ENCODE measurements around the gene LGMN.

The LGMN gene

DNA sequence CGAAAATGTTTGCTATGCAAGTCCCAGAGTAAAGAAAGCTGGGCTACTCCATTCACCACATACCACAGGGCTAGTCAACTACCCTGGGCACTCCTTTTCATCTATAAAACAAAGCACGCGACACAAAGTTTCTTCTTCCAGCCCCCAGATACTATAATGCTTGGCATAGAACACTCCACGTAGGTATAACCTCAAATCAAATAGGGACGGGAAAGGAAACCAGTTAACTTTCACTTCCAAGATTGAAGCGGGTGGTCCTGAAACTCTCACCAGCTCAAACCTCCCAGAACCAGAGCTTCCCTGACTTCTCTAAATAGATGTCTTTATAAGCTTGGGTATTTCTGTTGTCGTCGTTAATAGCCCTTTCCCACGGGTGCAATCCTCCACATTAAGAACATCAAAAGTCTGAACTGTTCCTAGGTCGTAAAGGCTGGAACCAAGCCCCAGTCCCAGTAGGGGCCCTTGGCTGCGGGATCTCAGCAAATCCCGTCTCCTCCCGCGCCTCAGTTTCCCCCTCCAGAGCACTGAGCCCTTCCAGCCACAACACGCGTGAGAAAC, 647 bp downstream of the LGMN start:
- TF ChIP-seq, protein P1, sequence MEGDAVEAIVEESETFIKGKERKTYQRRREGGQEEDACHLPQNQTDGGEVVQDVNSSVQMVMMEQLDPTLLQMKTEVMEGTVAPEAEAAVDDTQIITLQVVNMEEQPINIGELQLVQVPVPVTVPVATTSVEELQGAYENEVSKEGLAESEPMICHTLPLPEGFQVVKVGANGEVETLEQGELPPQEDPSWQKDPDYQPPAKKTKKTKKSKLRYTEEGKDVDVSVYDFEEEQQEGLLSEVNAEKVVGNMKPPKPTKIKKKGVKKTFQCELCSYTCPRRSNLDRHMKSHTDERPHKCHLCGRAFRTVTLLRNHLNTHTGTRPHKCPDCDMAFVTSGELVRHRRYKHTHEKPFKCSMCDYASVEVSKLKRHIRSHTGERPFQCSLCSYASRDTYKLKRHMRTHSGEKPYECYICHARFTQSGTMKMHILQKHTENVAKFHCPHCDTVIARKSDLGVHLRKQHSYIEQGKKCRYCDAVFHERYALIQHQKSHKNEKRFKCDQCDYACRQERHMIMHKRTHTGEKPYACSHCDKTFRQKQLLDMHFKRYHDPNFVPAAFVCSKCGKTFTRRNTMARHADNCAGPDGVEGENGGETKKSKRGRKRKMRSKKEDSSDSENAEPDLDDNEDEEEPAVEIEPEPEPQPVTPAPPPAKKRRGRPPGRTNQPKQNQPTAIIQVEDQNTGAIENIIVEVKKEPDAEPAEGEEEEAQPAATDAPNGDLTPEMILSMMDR (IDR thresholded peaks at IDR 0.05; ENCODE audit: low read depth, low read length), result no peak
- in situ Hi-C loops (cut with HindIII; ENCODE audit: low sequenced_read_pairs), result no loop called here
- peak overlapping the region; percentile 76 for H3K4me3 ChIP-seq (ENCODE audit: low read depth, low read length)
- DNase-seq (ENCODE audit: low read depth, low spot score), result peak; percentile 27

DNA sequence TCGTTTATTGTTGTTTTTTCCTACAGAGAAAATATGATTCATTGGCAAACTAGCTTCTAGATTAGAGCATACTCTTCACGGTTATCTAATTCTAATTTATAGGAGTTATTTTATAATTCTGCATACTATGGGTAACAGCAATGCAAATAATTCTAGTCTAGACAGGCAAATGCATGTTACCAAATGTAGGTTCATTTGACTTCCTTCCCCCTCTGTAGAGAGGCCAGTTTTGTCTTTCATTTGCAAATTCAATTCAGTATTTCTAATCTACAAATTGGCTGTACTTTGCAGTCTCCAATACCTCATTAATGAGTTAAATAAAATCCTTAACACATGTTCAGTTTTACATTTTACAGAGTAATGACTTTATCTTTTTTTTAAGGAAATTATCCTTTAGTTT, 4.2 kb downstream of the LGMN start:
- DNase-seq (ENCODE audit: low read depth, low spot score), result no peak
- H3K4me3 ChIP-seq (ENCODE audit: low read depth, low read length), result no peak overlapping the region
- in situ Hi-C loops (cut with HindIII; ENCODE audit: low sequenced_read_pairs), result no loop called here
- TF ChIP-seq, protein P1 (IDR thresholded peaks at IDR 0.05; ENCODE audit: low read depth, low read length), result no peak

DNA sequence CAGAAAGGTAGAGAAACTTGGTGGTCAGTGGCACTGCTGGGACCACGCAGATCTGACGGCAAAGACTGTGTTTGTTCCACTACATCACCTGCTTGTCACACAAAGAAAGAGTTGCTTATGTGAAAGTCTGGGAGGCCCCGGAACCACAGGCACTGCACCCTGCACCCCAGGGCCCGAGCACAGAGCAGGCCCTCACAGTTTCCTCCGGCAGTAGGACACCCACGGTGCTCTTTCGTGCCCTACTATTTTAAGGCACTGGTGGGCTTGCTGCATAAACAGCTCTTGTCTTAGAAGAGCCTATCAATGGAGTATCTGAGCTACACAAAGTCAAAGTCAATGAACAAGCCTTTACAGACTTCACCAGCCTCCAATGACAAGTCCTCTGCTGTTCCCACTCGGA, 8.0 kb downstream of the LGMN start:
- in situ Hi-C loops (cut with HindIII; ENCODE audit: low sequenced_read_pairs), result no loop called here
- TF ChIP-seq, protein P1 (IDR thresholded peaks at IDR 0.05; ENCODE audit: low read depth, low read length), result no peak
- DNase-seq (ENCODE audit: low read depth, low spot score), result no peak
- H3K4me3 ChIP-seq (ENCODE audit: low read depth, low read length), result no peak overlapping the region

DNA sequence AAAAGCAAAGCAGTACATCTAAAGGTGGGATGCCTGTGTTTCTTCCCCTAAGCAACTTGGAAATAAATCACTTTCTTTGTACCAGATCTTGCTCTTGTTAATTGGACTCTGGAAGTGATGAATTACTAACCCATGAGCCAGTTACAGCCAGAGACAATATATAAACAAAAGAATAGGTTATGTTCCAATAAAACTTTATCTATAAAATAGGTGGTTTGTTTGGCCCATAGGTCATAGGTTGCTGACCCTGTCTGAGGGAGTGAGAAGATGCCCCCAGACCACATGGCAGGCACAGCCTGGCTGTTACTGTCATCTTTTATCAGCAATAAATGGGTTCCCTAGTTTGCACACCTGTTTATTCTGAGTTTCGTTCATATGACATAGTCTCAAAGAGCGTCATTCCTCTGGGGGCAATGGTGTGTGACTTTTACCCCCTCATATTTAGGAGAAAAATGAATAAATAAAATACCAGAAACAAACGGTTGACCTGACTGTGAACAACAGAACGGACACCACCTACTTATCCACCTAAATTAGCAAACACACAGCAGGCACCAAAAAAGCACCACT, 10.7 kb downstream of the LGMN start:
- TF ChIP-seq, protein P1 (IDR thresholded peaks at IDR 0.05; ENCODE audit: low read depth, low read length), result no peak
- no peak overlapping the region for H3K4me3 ChIP-seq (ENCODE audit: low read depth, low read length)
- DNase-seq (ENCODE audit: low read depth, low spot score), result no peak
- in situ Hi-C loops (cut with HindIII; ENCODE audit: low sequenced_read_pairs), result no loop called here

DNA sequence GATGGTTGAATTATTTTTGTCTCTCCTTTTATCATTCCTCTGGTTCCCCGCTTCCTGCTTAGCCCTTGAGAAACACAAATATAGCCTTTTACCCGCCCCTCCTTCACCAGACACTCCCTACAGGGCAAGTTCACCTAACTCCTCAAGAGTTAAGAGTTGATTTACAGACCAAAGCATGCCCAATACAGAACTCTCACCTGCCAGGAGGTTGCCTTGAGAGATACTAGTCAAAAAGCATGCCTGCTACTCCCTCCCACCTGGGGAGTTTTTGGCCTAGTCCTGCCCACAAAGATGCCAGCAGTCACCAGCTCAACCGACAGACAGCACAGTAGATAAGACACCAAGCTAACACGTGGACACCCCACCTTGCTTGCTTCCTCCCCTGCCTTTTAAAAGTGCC, 11.2 kb downstream of the LGMN start:
- no peak overlapping the region for H3K4me3 ChIP-seq (ENCODE audit: low read depth, low read length)
- TF ChIP-seq, protein P1 (IDR thresholded peaks at IDR 0.05; ENCODE audit: low read depth, low read length), result no peak
- in situ Hi-C loops (cut with HindIII; ENCODE audit: low sequenced_read_pairs), result no loop called here
- DNase-seq (ENCODE audit: low read depth, low spot score), result no peak

DNA sequence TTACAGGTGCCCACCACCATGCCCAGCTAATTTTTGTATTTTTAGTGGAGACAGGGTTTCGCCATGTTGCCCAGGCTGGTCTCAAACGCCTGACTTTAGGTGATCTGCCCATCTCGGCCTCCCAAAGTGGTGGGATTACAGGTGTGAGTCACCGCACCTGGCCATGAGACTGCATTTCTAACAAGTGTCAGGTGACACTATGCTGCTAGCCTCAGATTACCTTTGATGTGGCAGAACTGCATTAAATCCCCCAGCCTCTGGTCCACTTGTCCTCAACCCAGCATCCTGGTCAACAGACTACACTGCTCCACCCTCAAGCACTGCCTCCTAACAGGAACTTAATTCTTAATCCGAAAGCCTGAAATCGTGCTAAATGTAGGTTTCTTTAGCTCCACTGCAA, 13.1 kb downstream of the LGMN start:
- DNase-seq (ENCODE audit: low read depth, low spot score), result no peak
- in situ Hi-C loops (cut with HindIII; ENCODE audit: low sequenced_read_pairs), result no loop called here
- TF ChIP-seq, protein P1 (IDR thresholded peaks at IDR 0.05; ENCODE audit: low read depth, low read length), result no peak
- no peak overlapping the region for H3K4me3 ChIP-seq (ENCODE audit: low read depth, low read length)

All from astrocyte of the spinal cord (primary cell).